Right cardiac atrium (tissue), 5 donors: ENCODE results near the gene TASOR. TPM values are rescaled to one million over a fixed set of nuclear protein-coding genes. Genes with fewer than 3 reads are reported as not detected.

Experiments used
- ATAC-seq, 2 donors: fragments of 200-7000 bp; cut with Tn5 transposase; one replicate each; pipeline versions ENCODE4 v1.8.0 to v1.9.1; 2020; ENCODE audit warnings: moderate library complexity in 2 of 2, mild to moderate bottlenecking in 1 of 2
- DNase-seq, 3 donors: peaks; one replicate each; pipeline ENCODE4 v3.0.0-alpha.2; 2020
- H3K27ac ChIP-seq: one replicate; pipeline ENCODE4 v1.5.1; 2013; ENCODE audit warnings: mild to moderate bottlenecking, low read length, control low read depth, moderate library complexity
- H3K27me3 ChIP-seq: one replicate; pipeline ENCODE4 v1.6.1; 2013; ENCODE audit not compliant: control insufficient read depth, insufficient read depth
- H3K4me1 ChIP-seq: one replicate; pipeline ENCODE4 v1.6.1; 2013; ENCODE audit warnings: low read length; ENCODE audit not compliant: control insufficient read depth, insufficient read depth
- H3K4me3 ChIP-seq: one replicate; pipeline ENCODE4 v1.5.1; 2013; ENCODE audit warnings: low read length, control low read depth
- H3K9me3 ChIP-seq: one replicate; pipeline ENCODE4 v1.6.1; 2013; ENCODE audit warnings: low read length; ENCODE audit not compliant: control insufficient read depth
- WGBS: extraction: QIAGEN DNeasy Blood & Tissue Kit; methylation state at CpG from one replicate; pipeline ENCODE4 v1.1.7; 2013; 5-methylcytosine and 5-hydroxymethylcytosine counted together
- intact Hi-C, 4 donors: fragments of 100-400 bp; cut with DNase I; formaldehyde crosslinking; loops; one replicate each; pipeline versions ENCODE4 v1.11.0 to v1.14.0; 2022 to 2023
- polyA plus RNA-seq: library from polyadenylated mRNA; stranded (reverse); fragments of 200-250 nt; gene quantifications from one replicate; pipeline ENCODE4 v1.2.3, GENCODE V29; 2013
- total RNA-seq, 4 donors: library from RNA; stranded (reverse); fragmentation: NEBNext Ultra II Directional; extraction: Animal tissue kit (Norgen Biotek cat#: 25700); gene quantifications; one replicate each; pipeline ENCODE4 v1.2.1, GENCODE V29; 2021
- donor health status: healthy with polysubstance abuse.
- donor health status: DM: no; HTN: yes; CAD: no.
- donor health status: DM: no; HTN: no; CAD: no.
- donor health status: DM: no; HTN: yes; CAD: no; lungs with severe emphysema.
- donor health status: DM: yes; HTN: yes; CAD: no.

Gene TASOR
- total and polyA plus RNA-seq, 5 donors = 16.4 to 36.0 (median 29.4) TPM

DNA sequence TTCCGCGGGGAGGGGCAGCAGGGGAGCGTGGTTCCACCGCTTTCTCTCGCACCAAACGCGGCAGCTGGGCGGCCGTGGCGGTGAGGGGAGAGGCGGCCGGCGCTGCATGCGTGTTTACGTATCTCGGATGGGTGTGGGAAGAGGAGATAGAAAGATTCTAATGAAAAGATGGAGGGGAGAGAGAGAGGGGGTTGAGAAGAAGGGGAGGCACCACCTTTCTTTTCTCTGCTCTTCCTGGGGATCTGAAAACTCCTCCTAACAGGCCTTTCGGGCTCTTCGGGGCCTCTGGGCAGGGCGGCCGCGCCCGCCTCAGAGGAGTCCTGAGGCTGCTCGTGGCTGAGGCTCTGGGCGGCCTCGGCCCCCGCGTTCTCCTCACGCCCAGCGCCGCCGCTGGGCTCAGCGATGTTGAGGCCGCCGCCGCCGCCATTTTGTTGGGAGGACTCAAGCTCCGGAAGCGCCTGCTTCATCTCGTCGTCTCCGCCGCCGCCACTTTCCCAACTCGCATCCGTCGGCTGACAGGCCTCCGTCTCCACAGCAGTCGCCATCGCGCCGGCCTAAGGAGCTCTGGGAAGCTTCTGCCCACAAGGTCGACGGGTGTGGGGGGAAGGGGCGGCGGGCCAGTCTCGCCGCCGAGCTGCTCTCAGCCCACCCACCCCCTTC is 473 bp downstream of the TASOR start:
- DNase-seq = peak; percentile 75 to 88 (median 88)
- intact Hi-C loops = no loop called here

DNA sequence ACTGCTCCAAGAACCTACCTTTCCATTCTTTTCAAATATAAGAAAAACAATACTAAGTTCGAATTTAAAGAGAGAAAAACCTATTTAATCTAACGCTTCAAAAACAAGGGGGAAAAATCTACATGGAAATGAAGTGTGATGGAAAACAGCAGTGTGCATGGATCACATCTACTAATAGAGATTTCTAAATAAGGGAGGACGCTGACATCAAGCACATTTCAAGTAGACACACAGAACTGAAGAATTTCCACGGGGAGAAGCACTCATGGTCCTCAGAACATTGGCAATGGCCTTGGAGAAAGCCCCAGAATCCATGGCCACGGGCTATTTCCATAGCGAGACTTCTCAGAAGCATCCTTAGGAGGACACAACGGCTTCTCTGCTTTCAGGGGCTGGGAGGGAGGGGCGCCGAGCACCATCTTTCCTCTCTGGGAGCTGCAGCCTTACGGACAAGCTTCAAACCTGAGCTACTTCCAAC is 1.0 kb downstream of the TASOR start:
- no peaks in the 10 kb centered on the region for H3K4me1 ChIP-seq
- ATAC-seq = no peak

More for the DNA sequence above, 473 bp downstream of the TASOR start:
- Histone ChIP-seq H3K9me3 (no peaks in the 10 kb centered on the region), H3K4me1 (no peaks in the 10 kb centered on the region), H3K27me3 (no peaks in the 10 kb centered on the region), H3K4me3 (peak overlapping the region; percentile 74), H3K27ac (peak overlapping the region; percentile 98)
- peak; percentile 87 to 88 for ATAC-seq
- WGBS = under 1% methylated on average over 58 of the region's 58 CpGs

DNA sequence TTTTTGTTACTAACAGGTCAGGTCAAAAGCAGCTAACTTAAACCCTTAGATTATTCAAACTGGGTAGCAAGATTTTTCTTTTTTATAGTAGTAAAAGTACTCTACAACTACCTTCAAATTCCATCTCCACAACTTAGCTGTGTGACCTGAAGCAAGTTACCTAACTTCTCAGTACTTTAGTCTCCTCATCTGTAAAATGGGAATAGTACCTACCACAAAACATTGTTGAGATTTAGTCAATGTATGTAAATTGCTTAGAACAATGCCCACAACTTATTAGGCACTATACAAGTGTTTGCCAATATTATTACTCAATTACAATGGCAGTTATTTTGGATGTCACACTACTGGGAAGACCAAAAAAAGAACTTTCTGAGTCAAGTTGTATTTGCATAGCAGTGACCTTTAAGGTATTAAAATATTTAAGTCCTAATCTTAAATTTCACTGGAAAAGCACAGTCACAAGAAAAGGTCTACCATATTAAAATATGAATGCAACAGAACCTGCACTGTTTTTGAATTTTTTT is 2.9 kb downstream of the TASOR start:
- Histone ChIP-seq H3K9me3 (no peaks in the 10 kb centered on the region), H3K4me1 (no peaks in the 10 kb centered on the region), H3K4me3 (no peak overlapping the region), H3K27ac (no peak overlapping the region), H3K27me3 (no peaks in the 10 kb centered on the region)
- DNase-seq (no peak), ATAC-seq (no peak)
- intact Hi-C loops = no loop called here

More for the DNA sequence above, 1.0 kb downstream of the TASOR start:
- H3K27ac ChIP-seq = peak overlapping the region; percentile 98
- 22% methylated on average over 10 of the region's 10 CpGs for WGBS
- no peaks in the 10 kb centered on the region for H3K27me3 ChIP-seq
- DNase-seq = no peak
- peak overlapping the region; percentile 74 for H3K4me3 ChIP-seq
- intact Hi-C loops = no loop called here
- H3K9me3 ChIP-seq = no peaks in the 10 kb centered on the region

DNA sequence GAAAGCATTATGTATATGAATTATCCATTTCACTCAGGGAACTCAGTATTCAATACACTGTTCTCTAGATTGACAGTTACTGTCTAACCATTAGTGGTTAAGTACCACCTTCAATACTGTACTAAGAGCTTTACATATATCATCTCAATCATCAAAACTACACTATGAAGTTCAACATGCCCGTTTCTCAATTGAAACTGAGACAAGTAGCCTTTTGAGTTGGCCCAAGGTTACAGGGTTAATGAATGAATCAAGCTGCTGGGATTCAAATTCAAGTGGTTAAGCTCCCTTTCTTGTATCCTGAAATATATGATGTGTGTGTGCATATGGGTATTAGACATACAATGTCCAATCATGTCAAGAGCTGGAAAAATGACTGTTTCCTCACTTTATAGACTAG is 5.8 kb downstream of the TASOR start:
- no peaks in the 10 kb centered on the region for H3K4me1 ChIP-seq
- WGBS = 63% methylated on average over 1 of the region's 1 CpG

DNA sequence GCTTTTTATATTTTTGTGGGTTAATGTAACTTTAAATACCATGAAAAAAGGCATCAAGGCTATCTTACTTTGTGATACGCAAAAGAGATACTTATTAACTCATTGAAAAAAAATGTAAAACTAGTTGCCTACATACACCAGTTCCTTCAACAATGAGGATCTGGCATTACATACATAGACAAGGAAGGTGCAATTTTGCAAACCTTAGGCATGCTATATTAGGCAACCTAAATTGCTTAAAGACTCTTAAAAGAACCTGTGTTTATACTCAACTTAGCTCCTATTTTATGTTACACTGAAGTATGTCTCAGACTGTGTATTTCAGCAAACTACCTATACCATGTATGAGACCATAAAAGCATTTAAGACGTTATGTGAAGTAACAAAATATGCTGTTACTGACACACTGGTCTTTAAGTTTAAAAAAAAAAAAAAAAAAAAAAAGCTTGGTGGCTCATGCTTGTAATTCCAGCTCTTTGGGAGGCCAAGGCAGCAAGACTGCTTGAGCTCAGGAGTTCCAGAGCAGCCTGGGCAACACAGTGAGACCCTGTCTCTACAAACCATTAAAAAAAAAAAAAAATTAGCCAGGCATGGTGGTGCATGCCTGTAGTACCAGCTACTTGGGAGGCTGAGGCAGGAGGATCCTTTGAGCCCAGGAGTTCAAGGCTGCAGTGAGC is 9.1 kb downstream of the TASOR start:
- Histone ChIP-seq H3K4me3 (no peak overlapping the region), H3K27ac (no peak overlapping the region), H3K4me1 (no peaks in the 10 kb centered on the region), H3K27me3 (no peaks in the 10 kb centered on the region), H3K9me3 (no peaks in the 10 kb centered on the region)
- ATAC-seq (no peak), DNase-seq (no peak)
- 82% methylated on average over 2 of the region's 2 CpGs for WGBS
- intact Hi-C loops = no loop called here

More for the DNA sequence above, 5.8 kb downstream of the TASOR start:
- Histone ChIP-seq H3K27ac (no peak overlapping the region), H3K27me3 (no peaks in the 10 kb centered on the region), H3K4me3 (no peak overlapping the region), H3K9me3 (no peaks in the 10 kb centered on the region)
- ATAC-seq (no peak), DNase-seq (no peak)
- intact Hi-C loops = no loop called here

DNA sequence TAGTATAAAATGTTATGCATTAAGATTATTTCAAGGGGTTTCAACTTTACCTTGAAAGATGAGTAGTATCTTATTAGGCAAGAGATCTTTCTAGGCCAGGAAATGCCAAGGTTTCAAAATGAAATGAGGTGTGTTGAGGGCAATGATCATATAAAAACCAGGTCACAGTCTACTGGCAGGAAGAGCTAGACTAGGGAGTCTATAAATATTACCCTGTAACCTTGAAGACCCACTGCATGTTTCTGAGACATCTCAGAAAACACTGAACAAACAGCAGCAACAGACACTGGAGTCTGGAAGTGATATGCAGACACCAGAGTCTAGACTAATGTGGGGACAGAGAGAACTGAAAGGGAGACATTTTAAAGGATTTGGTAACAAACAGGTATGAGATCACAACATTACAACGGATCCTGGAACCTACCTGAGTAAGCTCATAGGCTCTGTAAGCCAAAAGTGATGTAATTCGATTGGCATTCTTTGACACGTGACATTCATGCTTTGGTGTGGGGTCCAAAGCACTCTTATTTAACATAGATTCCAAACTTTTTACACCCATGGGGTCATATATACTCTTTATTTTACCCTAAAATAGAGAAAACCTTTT is 15.0 kb downstream of the TASOR start:
- ATAC-seq = no peak
- H3K4me1 ChIP-seq = no peaks in the 10 kb centered on the region
- no peaks in the 10 kb centered on the region for H3K9me3 ChIP-seq
- H3K27ac ChIP-seq = no peak overlapping the region
- WGBS = 84% methylated on average over 3 of the region's 3 CpGs
- DNase-seq = no peak
- H3K27me3 ChIP-seq = no peaks in the 10 kb centered on the region
- intact Hi-C loops = no loop called here
- H3K4me3 ChIP-seq = no peak overlapping the region

DNA sequence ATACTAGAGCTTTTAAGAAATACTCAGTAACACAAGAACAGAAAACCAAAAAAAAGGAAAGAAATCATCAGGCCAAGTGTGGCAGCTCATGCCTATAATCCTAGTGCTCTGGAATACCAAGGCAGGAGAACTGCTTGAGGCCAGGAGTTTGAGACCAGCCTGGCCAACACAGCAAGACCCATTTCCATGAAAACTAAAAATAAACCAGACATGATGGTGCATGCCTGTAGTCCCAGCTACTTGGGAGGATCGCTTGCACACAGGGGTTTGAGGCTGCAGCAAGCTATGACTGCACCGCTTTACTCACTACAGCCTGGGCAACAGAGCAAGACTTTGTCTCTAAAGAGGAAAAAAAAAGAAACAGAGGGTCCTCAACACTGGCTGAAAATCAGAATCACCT is 18.2 kb downstream of the TASOR start:
- intact Hi-C loops = no loop called here
- no peak for DNase-seq
- Histone ChIP-seq H3K9me3 (no peaks in the 10 kb centered on the region), H3K4me3 (no peak overlapping the region), H3K27ac (no peak overlapping the region), H3K4me1 (no peaks in the 10 kb centered on the region), H3K27me3 (no peaks in the 10 kb centered on the region)
- WGBS = 96% methylated on average over 2 of the region's 2 CpGs
- no peak for ATAC-seq

DNA sequence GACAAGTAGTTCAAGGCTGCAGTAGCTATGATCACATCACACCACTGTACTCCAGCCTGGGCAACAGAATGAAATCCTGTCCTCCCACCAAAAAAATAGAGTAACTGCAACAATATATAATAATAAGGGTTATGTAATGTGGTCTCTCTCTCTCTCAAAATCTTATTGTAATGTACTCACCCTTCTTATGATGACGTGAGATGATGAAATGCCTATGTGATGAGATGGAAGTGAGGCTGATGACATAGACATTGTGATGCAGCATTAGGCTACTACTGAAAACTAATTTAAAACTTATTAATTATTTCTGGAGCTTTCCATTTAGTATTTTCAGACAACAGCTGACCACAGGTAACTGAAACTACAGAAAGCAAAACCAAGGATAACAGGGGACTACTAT is 27.4 kb downstream of the TASOR start:
- Histone ChIP-seq H3K4me1 (no peaks in the 10 kb centered on the region), H3K27me3 (no peaks in the 10 kb centered on the region), H3K9me3 (no peaks in the 10 kb centered on the region), H3K4me3 (no peak overlapping the region), H3K27ac (no peak overlapping the region)
- intact Hi-C loops = no loop called here
- ATAC-seq (no peak), DNase-seq (no peak)
- 91% methylated on average over 1 of the region's 1 CpG for WGBS

DNA sequence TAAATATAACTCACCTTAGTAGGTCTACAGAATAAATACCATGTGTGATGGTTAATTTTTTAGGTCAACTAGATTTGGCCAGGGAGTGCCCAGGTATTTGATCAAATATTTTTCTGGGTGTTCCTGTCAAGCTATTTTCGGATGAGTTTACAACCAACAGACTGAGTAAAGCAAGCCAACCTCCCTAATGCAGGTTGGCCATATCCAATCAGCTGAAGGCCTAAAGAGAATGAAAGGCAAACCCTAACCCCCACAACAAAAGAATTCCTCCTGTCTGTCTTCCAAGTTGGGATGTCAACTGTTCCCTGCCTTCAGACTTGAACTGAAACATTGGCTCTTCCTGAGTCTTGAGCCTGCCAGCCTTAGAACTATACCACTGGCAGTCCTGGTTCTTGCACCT is 28.6 kb downstream of the TASOR start:
- H3K27ac ChIP-seq = no peak overlapping the region
- no peaks in the 10 kb centered on the region for H3K9me3 ChIP-seq
- 92% methylated on average over 1 of the region's 1 CpG for WGBS
- no peak overlapping the region for H3K4me3 ChIP-seq
- no peaks in the 10 kb centered on the region for H3K4me1 ChIP-seq
- no peaks in the 10 kb centered on the region for H3K27me3 ChIP-seq
- ATAC-seq (no peak), DNase-seq (no peak)
- intact Hi-C loops = no loop called here

DNA sequence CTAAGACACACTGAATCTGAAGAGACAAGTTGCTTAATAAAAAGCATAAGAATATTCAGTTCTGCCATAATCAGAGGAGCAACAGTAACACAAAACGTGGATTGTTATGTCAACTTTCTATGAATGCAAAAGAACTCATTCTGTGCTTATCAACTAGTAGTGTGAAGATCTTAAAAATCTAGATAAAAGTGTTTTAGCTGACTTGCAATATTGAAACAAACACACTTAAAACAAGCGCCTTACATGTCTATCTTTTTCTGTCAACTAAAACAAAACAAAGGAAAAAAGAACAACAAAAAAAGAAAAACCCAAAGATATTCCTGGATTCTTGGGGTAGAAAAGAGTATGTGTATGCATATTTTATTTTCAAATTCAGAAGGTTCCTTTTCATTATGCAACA is 37.7 kb downstream of the TASOR start:
- H3K4me3 ChIP-seq = no peak overlapping the region
- 96% methylated on average over 2 of the region's 2 CpGs for WGBS
- DNase-seq (no peak), ATAC-seq (no peak)
- H3K27me3 ChIP-seq = no peaks in the 10 kb centered on the region
- H3K4me1 ChIP-seq = no peaks in the 10 kb centered on the region
- no peaks in the 10 kb centered on the region for H3K9me3 ChIP-seq
- no peak overlapping the region for H3K27ac ChIP-seq
- intact Hi-C loops = no loop called here
